IMR-90 (cell line): ENCODE data around the gene CUBN. TPM values are rescaled to one million over a fixed set of nuclear protein-coding genes. Genes with fewer than 3 reads are reported as not detected.
A peak's percentile ranks its signal among the peaks of the same experiment; 100 is the strongest.

Experiments
- ATAC-seq: fragments of 200-7000 bp; cut with Tn5 transposase; 2 replicates; pipeline ENCODE4 v1.9.1; 2020; ENCODE audit warnings: low read depth, mild to moderate bottlenecking, moderate library complexity
- BruUV-seq: library from RNA; stranded (reverse); fragments of 400-500 nt; replicated peaks from 2 replicates; lab custom pipeline; 2021; lab: Mats Ljungman, UMichigan
- CTCF ChIA-PET: fragments of 300-600 bp; formaldehyde crosslinking; extraction: SDS; loops from one replicate; lab custom pipeline; 2021; ENCODE audit warnings: antibody characterized with exemption; lab: Yijun Ruan, JAX
- POLR2A ChIA-PET: fragments of 300-600 bp; sonication (Branson Sonifier 250); formaldehyde crosslinking; loops from one replicate; lab custom pipeline; 2022; ENCODE audit warnings: antibody characterized with exemption; ENCODE audit not compliant: unreplicated experiment; lab: Charles Lee
- DNase-seq: peaks from one replicate; pipeline ENCODE4 v3.0.0; 2013
- H2AFZ ChIP-seq: replicated peaks from 2 replicates; pipeline ENCODE3; 2013; ENCODE audit warnings: low read length, mild to moderate bottlenecking; ENCODE audit not compliant: poor library complexity
- H2AK5ac ChIP-seq: 2 replicates; pipeline ENCODE4 v1.6.1; 2013; ENCODE audit warnings: low read depth, low read length, inconsistent platforms
- H2AK9ac ChIP-seq: replicated peaks from 2 replicates; pipeline ENCODE3; 2013; ENCODE audit warnings: mild to moderate bottlenecking, low read depth, low read length, moderate library complexity; ENCODE audit not compliant: poor library complexity
- H2BK120ac ChIP-seq: 2 replicates; pipeline ENCODE4 v1.6.1; 2013; ENCODE audit warnings: low read depth, low read length, inconsistent platforms
- H2BK15ac ChIP-seq: 3 replicates; pipeline ENCODE4 v1.6.1; 2013; ENCODE audit warnings: low read depth, low read length, inconsistent platforms
- H2BK20ac ChIP-seq: 2 replicates; pipeline ENCODE4 v1.6.1; 2013; ENCODE audit warnings: low read depth, mild to moderate bottlenecking, inconsistent platforms, low read length, moderate library complexity
- H2BK5ac ChIP-seq: 2 replicates; pipeline ENCODE4 v1.6.1; 2013; ENCODE audit warnings: mild to moderate bottlenecking, low read depth, low read length, inconsistent platforms; ENCODE audit not compliant: poor library complexity, severe bottlenecking
- H3K14ac ChIP-seq: replicated peaks from 2 replicates; pipeline ENCODE4 v1.6.1; 2013; ENCODE audit warnings: low read depth, low read length, inconsistent platforms
- H3K18ac ChIP-seq: 2 replicates; pipeline ENCODE4 v1.6.1; 2013; ENCODE audit warnings: low read depth, low read length, control low read depth
- H3K23ac ChIP-seq: 2 replicates; pipeline ENCODE4 v1.6.1; 2013; ENCODE audit warnings: low read depth, low read length, inconsistent platforms
- H3K27ac ChIP-seq: 2 replicates; pipeline ENCODE4 v1.5.1; 2013; ENCODE audit warnings: mild to moderate bottlenecking, control low read depth, low read length; ENCODE audit not compliant: insufficient read depth
- H3K27me3 ChIP-seq: 2 replicates; pipeline ENCODE4 v1.6.1; 2013; ENCODE audit warnings: low read length; ENCODE audit not compliant: control insufficient read depth, insufficient read depth
- H3K36me3 ChIP-seq: 2 replicates; pipeline ENCODE4 v1.6.1; 2013; ENCODE audit warnings: low read length, mixed read lengths; ENCODE audit not compliant: control insufficient read depth, insufficient read depth
- H3K4ac ChIP-seq: 2 replicates; pipeline ENCODE4 v1.6.1; 2013; ENCODE audit warnings: low read depth, low read length, inconsistent platforms
- H3K4me1 ChIP-seq: 2 replicates; pipeline ENCODE4 v1.6.1; 2013; ENCODE audit warnings: low read length, mixed read lengths; ENCODE audit not compliant: control insufficient read depth, insufficient read depth
- H3K4me2 ChIP-seq: 2 replicates; pipeline ENCODE4 v1.6.1; 2013; ENCODE audit warnings: low read depth, mild to moderate bottlenecking, control low read depth, low read length, moderate library complexity
- H3K4me3 ChIP-seq: 2 replicates; pipeline ENCODE4 v1.5.1; 2013; ENCODE audit warnings: low read depth, mild to moderate bottlenecking, control low read depth, low read length, moderate library complexity; ENCODE audit not compliant: insufficient read depth
- H3K56ac ChIP-seq: 2 replicates; pipeline ENCODE4 v1.6.1; 2013; ENCODE audit warnings: low read length, inconsistent platforms; ENCODE audit not compliant: insufficient read depth; ENCODE audit errors: extremely low read depth
- H3K79me1 ChIP-seq, 2 experiments: 2 replicates each; pipeline ENCODE4 v1.6.1; 2013; ENCODE audit warnings: low read length in 2 of 2, inconsistent platforms in 1 of 2, low read depth in 1 of 2
- H3K9ac ChIP-seq: 2 replicates; pipeline ENCODE4 v1.6.1; 2013; ENCODE audit warnings: low read depth, low read length, control low read depth
- H3K9me1 ChIP-seq: 2 replicates; pipeline ENCODE4 v1.6.1; 2013; ENCODE audit warnings: low read length, inconsistent platforms; ENCODE audit not compliant: insufficient read depth
- H3K9me3 ChIP-seq: 2 replicates; pipeline ENCODE4 v1.6.1; 2013; ENCODE audit warnings: low read length; ENCODE audit not compliant: control insufficient read depth, insufficient read depth
- H4K20me1 ChIP-seq: 2 replicates; pipeline ENCODE4 v1.6.1; 2013; ENCODE audit warnings: low read length, inconsistent platforms; ENCODE audit not compliant: insufficient read depth
- H4K5ac ChIP-seq: 2 replicates; pipeline ENCODE4 v1.6.1; 2013; ENCODE audit warnings: mild to moderate bottlenecking, low read depth, low read length, control low read depth
- H4K8ac ChIP-seq, 2 experiments: 2 replicates each; pipeline ENCODE4 v1.6.1; 2013; ENCODE audit warnings: low read depth in 2 of 2, low read length in 2 of 2, control low read depth in 1 of 2, inconsistent platforms in 1 of 2
- H4K91ac ChIP-seq: 2 replicates; pipeline ENCODE4 v1.6.1; 2013; ENCODE audit warnings: low read depth, low read length, inconsistent platforms; ENCODE audit not compliant: insufficient read depth
- MXI1 ChIP-seq: IDR thresholded peaks from 2 replicates; pipeline ENCODE4 v1.6.1; 2012; ENCODE audit warnings: low read depth, mild to moderate bottlenecking, low read length, moderate library complexity, borderline replicate concordance
- NFE2L2 ChIP-seq: fragments of 150-350 bp; IDR thresholded peaks from 2 replicates; pipeline ENCODE4 v1.6.1; 2016; ENCODE audit warnings: low read depth, mild to moderate bottlenecking, low read length
- POLR2A ChIP-seq: IDR thresholded peaks from 2 replicates; pipeline ENCODE4 v1.6.1; 2012; ENCODE audit warnings: mild to moderate bottlenecking, low read depth, low read length
- SMC3 ChIP-seq: fragments of 150-350 bp; IDR thresholded peaks from 2 replicates; pipeline ENCODE4 v1.6.1; 2016; ENCODE audit warnings: low read depth, mild to moderate bottlenecking, antibody characterized with exemption, low read length, moderate library complexity
- WGBS, 2 experiments: methylation state at CpG; one replicate each; pipeline versions ENCODE4 v1.1.5 to v1.1.7; 2013; ENCODE audit warnings: missing lambda C conversion rate in 2 of 2; ENCODE audit not compliant: insufficient read length in 1 of 2; ENCODE audit errors: extremely low coverage in 2 of 2; 5-methylcytosine and 5-hydroxymethylcytosine counted together
- dilution Hi-C: fragments of 300-500 bp; cut with HindIII; formaldehyde crosslinking; loops from one replicate; pipeline ENCODE4 v1.14.3; 2018; ENCODE audit warnings: low sequenced_read_pairs; ENCODE audit not compliant: unreplicated experiment
- in situ Hi-C: fragments of 300-500 bp; cut with MboI; formaldehyde crosslinking; loops from 3 replicates; pipeline ENCODE4 v1.14.3; 2019; ENCODE audit warnings: low sequenced_read_pairs, inconsistent platforms, mixed read lengths
- intact Hi-C: fragments of 100-400 bp; cut with micrococcal nuclease; formaldehyde crosslinking; loops from 2 replicates; pipeline ENCODE4 v1.10.0; 2022
- polyA plus RNA-seq, 3 experiments: library from polyadenylated mRNA; depleted of rRNA; stranded (reverse); fragments of >200 nt; gene quantifications; 2 replicates each; pipeline ENCODE4 v1.2.3, GENCODE V29; 2012; ENCODE audit warnings: low replicate concordance in 1 of 3
- total RNA-seq: library from RNA; depleted of rRNA; stranded (reverse); fragments of >200 nt; gene quantifications from 2 replicates; pipeline ENCODE4 v1.2.3, GENCODE V29; 2012

The CUBN gene
- total and polyA plus RNA-seq, 2 of the 4 experiments (the other 2 are of a cell fraction): 0.19 to 0.54 TPM

DNA sequence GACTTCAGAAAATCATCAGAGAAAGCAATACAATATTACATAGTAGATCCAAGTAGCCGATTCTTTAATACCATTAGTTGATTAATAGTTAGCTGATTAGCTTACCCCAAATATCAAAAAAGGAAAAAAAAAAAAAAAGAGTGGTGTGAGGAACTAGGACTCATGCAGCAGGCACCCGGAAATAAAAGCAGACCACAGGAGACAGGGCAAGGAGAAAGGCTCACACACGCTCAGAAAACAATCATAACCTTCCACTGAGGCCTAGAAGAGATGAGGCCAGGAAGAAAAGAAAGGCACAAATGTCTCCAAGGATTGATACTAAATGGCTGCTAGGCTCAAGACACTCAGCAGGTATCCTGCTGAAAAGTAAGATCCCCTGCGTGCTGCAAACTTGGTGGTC lies 45.9 kb upstream of the CUBN start:
- TF ChIP-seq POLR2A: no peak
- TF ChIP-seq NFE2L2: no peak
- no peak for TF ChIP-seq MXI1
- TF ChIP-seq SMC3: no peak
- Histone ChIP-seq H3K23ac (no peak overlapping the region), H3K36me3 (no peaks in the 10 kb centered on the region; the same call in 1 of the 2 replicates), H3K9ac (no peak overlapping the region), H3K4ac (peak overlapping the region; percentile 14; the same call in 1 of the 2 replicates), H2BK120ac (peak overlapping the region; percentile 73; the same call in 1 of the 2 replicates), H2AK9ac (no peak overlapping the region), H4K8ac (peak overlapping the region in 1 of 2 experiments; percentile 34; a peak in 2 of 4 replicates), H3K27me3 (no peaks in the 10 kb centered on the region), H3K14ac (0 out of 2 replicates have a peak overlapping the region, but pooled peaks have one; percentile 12), H3K18ac (no peak overlapping the region), H2BK15ac (no peak overlapping the region), H3K56ac (no peak overlapping the region), H2AFZ (peak overlapping the region; percentile 52), H4K91ac (no peak overlapping the region), H2BK20ac (no peak overlapping the region; the same call in 1 of the 2 replicates), H3K79me1 (peaks cover 0 to 8% of the 10 kb centered on the region in 2 experiments; a peak in 1 of 4 replicates), H3K4me1 (peaks cover 10% of the 10 kb centered on the region), H3K4me2 (peak overlapping the region; percentile 64), H2BK5ac (no peak overlapping the region), H2AK5ac (no peak overlapping the region), H4K5ac (no peak overlapping the region; the same call in 1 of the 2 replicates), H3K4me3 (no peak overlapping the region), H3K9me3 (no peaks in the 10 kb centered on the region), H3K27ac (no peak overlapping the region), H4K20me1 (no peaks in the 10 kb centered on the region), H3K9me1 (peaks cover 4% of the 10 kb centered on the region)
- dilution Hi-C loops (no loop called here), intact Hi-C loops (loop anchor here (2.0 kb wide), 1 partner anchor 15 kb away; no protein-coding TSS in a partner anchor), in situ Hi-C loops (no loop called here)
- POLR2A ChIA-PET: interaction anchor here (0.6 kb wide), 1 partner anchor 54 kb away, joined by 3 read pairs; no protein-coding TSS in a partner anchor
- WGBS, 2 experiments: 30% methylated on average over 2 of the region's 4 CpGs; no CpG with 5 or more reads in 1 of the 2 experiments
- BruUV-seq: no TSS peak
- CTCF ChIA-PET: no interaction called here
- DNase-seq (peak; percentile 24), ATAC-seq (peak; percentile 45; the same call in 1 of the 2 replicates)
